ENCODE data around the gene ZFYVE1.

- TF ChIP-seq EZH2 (IDR thresholded peaks at IDR 0.05) = no peak
- no peak for TF ChIP-seq CTCF (IDR thresholded peaks at IDR 0.05)
- no peak for TF ChIP-seq EZH2phosphoT487 (IDR thresholded peaks at IDR 0.05)
Measured at GRCh38 chr14:72947366-72948160, 79.3 kb downstream of the ZFYVE1 start.
